GM19452 (cell line): ENCODE measurements around the gene ZNF208.
"Not testable (repeated sequence)": the region's sequence is repeated elsewhere in the genome, so short reads cannot be mapped to it uniquely, and the experiment has no call there.

ENCODE experiments used
- ATAC-seq: cut with Tn5 transposase; IDR thresholded peaks from one replicate; pipeline ENCODE4 v1.9.1; 2021; ENCODE audit not compliant: unreplicated experiment

ZNF208 gene

GRCh38 chr19:21885516-21885915, 125.2 kb downstream of the ZNF208 start:
- ATAC-seq, result not testable (repeated sequence)

GRCh38 chr19:21884786-21885185, 126.0 kb downstream of the ZNF208 start:
- not testable (repeated sequence) for ATAC-seq

- no peak for ATAC-seq
Observed at GRCh38 chr19:21883516-21883915, 127.2 kb downstream of the ZNF208 start.
